Activated T-helper 2 cell treated with anti-CD3 and anti-CD28 coated beads, Interferon-gamma antibody, Interleukin-2, Interleukin-4, amounts not matched to agents 10 μg/mL and 5 μg/mL and 100 μg/mL, durations not matched to agents 14 hours and 24 hours and 36 hours (primary cell): Measurements from ENCODE around the gene MIXL1. TPM values are rescaled to one million over a fixed set of nuclear protein-coding genes. Genes with fewer than 3 reads are reported as not detected.
"Not testable (repeated sequence)": the region's sequence is repeated elsewhere in the genome, so short reads cannot be mapped to it uniquely, and the experiment has no call there.

Source experiments
- DNase-seq: peaks from one replicate; pipeline ENCODE4 v3.0.0; 2021; ENCODE audit warnings: low spot score
- H3K27ac Mint-ChIP-seq: one replicate; pipeline ENCODE4 v1.8.0; 2021; ENCODE audit warnings: mixed read lengths
- H3K27me3 Mint-ChIP-seq: one replicate; pipeline ENCODE4 v1.8.0; 2021; ENCODE audit warnings: low read depth, mixed read lengths
- H3K36me3 Mint-ChIP-seq: one replicate; pipeline ENCODE4 v1.8.0; 2021; ENCODE audit warnings: low read depth, mixed read lengths
- H3K4me1 Mint-ChIP-seq: one replicate; pipeline ENCODE4 v1.8.0; 2021; ENCODE audit warnings: low read depth, mixed read lengths
- H3K4me3 Mint-ChIP-seq: one replicate; pipeline ENCODE4 v1.8.0; 2021; ENCODE audit warnings: low read depth, mild to moderate bottlenecking, moderate library complexity, mixed read lengths
- H3K9me3 Mint-ChIP-seq: one replicate; pipeline ENCODE4 v1.8.0; 2021; ENCODE audit warnings: mixed read lengths
- intact Hi-C: fragments of 100-400 bp; cut with micrococcal nuclease; formaldehyde crosslinking; loops from one replicate; pipeline ENCODE4 v1.15.1; 2023
- total RNA-seq: library from RNA; stranded (reverse); gene quantifications from 2 replicates; pipeline ENCODE4 v1.2.3, GENCODE V29; 2022

The MIXL1 gene
- total RNA-seq, 1 donor from 2014 or later = not detected

DNA sequence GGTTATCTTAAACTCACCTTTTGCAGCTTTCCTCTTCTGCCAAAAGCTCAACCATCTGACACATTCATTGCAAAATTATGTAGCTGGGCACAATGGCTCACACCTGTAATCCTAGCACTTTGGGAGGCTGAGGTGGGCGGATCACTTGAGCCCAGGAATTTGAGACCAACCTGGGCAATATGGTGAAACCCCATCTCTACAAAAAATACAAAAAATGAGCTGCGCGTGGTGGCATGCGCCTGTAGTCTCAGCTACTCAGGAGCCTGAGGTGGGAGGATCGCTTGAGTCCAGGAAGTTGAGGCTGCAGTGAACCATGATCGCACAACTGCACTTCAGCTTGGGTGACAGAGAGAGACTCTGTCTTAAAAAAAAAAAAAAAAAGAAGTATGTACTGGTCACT is 20.8 kb upstream of the MIXL1 start:
- intact Hi-C loops, H3K36me3 Mint-ChIP-seq, H3K9me3 Mint-ChIP-seq, H3K4me3 Mint-ChIP-seq, H3K4me1 Mint-ChIP-seq, H3K27ac Mint-ChIP-seq, DNase-seq: not testable (repeated sequence)
- peaks cover 14% of the 10 kb centered on the region for H3K27me3 Mint-ChIP-seq

DNA sequence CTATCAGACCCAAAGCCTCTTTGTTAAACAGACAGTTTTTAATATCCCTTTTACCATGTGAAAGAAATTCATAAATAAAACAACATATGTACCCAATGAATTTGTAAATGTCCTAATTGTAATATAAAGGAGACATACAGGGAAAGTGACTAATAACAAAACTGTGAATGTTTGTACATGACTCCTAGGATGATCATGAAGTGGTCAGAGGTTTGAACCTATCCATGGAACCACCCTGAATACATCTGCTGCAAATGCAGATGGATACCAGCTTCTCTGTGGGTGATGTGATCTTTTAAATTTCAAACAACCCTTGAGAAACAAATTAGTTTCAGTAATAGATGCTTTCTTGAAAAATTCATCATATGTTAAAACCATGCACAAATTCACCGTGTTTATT is 20.2 kb upstream of the MIXL1 start:
- no peak overlapping the region for H3K4me3 Mint-ChIP-seq
- H3K9me3 Mint-ChIP-seq = no peaks in the 10 kb centered on the region
- DNase-seq = no peak
- intact Hi-C loops = no loop called here
- H3K27me3 Mint-ChIP-seq = peaks cover 14% of the 10 kb centered on the region
- no peaks in the 10 kb centered on the region for H3K4me1 Mint-ChIP-seq
- no peaks in the 10 kb centered on the region for H3K36me3 Mint-ChIP-seq
- H3K27ac Mint-ChIP-seq = no peak overlapping the region

DNA sequence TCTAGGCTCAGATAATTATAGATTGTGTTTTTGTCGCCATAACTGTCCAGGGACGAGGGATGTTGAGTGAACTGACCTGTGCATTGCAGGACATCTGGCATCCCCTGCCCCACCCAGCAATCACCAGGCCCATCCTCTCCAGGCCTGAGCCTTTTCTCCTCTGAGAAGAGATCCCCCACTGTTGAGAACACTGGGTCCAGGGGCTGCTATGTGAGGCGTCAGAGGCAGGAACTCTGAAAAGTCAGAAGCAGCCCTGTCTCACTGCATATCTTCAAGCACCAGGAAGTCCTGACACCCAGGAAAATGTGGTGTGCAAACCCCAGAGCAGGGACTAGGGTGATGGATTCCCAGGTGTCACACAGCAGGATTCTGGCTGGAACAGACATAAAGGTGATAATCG is 19.8 kb upstream of the MIXL1 start:
- H3K9me3 Mint-ChIP-seq = no peaks in the 10 kb centered on the region
- no peaks in the 10 kb centered on the region for H3K36me3 Mint-ChIP-seq
- intact Hi-C loops = no loop called here
- peaks cover 14% of the 10 kb centered on the region for H3K27me3 Mint-ChIP-seq
- no peak for DNase-seq
- H3K4me3 Mint-ChIP-seq = no peak overlapping the region
- no peak overlapping the region for H3K27ac Mint-ChIP-seq
- H3K4me1 Mint-ChIP-seq = no peaks in the 10 kb centered on the region

DNA sequence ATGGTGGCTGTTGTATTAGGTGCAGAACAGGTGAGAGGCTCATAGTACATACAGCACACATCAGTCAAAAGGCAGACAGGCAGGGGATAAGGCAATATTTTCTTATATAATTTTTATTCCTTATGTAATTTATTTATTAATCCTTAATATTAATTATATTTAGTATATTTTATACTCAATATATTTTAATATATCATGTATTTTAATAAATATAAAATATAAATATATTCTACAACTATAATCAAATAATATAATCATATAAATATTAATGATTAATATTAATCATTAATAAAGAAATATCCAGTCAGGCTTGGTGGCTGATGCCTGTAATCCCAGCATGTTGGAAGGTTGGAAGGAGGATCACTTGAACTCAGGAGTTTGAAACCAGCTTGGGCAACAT is 19.3 kb upstream of the MIXL1 start:
- no peaks in the 10 kb centered on the region for H3K4me1 Mint-ChIP-seq

DNA sequence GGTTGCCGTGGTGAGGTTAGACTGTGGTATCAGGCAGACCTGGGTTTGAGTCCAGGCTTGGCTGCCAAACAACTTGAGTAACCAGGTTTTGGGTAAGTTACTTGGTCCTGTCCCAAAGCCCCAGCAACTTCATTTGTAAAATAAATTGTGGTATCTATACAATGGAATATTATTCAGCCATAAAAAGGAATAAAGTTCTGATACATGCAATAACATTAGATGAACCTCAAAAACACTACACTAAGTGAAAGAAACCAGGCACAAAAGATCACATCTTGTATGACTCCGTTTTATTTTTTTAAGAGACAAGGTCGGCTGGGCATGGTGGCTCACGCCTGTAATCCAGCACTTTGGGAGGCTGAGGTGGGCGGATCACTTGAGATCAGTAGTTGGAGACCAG is 16.4 kb upstream of the MIXL1 start:
- H3K27me3 Mint-ChIP-seq = peaks cover 3% of the 10 kb centered on the region
- no peak overlapping the region for H3K27ac Mint-ChIP-seq
- intact Hi-C loops = no loop called here
- no peak overlapping the region for H3K4me3 Mint-ChIP-seq
- no peaks in the 10 kb centered on the region for H3K9me3 Mint-ChIP-seq
- H3K36me3 Mint-ChIP-seq = no peaks in the 10 kb centered on the region
- no peak for DNase-seq
- H3K4me1 Mint-ChIP-seq = no peaks in the 10 kb centered on the region

More for the DNA sequence above, 19.3 kb upstream of the MIXL1 start:
- no peaks in the 10 kb centered on the region for H3K9me3 Mint-ChIP-seq
- DNase-seq = no peak
- no peak overlapping the region for H3K27ac Mint-ChIP-seq
- no peak overlapping the region for H3K4me3 Mint-ChIP-seq
- H3K36me3 Mint-ChIP-seq = no peaks in the 10 kb centered on the region
- intact Hi-C loops = no loop called here
- H3K27me3 Mint-ChIP-seq = peaks cover 14% of the 10 kb centered on the region

DNA sequence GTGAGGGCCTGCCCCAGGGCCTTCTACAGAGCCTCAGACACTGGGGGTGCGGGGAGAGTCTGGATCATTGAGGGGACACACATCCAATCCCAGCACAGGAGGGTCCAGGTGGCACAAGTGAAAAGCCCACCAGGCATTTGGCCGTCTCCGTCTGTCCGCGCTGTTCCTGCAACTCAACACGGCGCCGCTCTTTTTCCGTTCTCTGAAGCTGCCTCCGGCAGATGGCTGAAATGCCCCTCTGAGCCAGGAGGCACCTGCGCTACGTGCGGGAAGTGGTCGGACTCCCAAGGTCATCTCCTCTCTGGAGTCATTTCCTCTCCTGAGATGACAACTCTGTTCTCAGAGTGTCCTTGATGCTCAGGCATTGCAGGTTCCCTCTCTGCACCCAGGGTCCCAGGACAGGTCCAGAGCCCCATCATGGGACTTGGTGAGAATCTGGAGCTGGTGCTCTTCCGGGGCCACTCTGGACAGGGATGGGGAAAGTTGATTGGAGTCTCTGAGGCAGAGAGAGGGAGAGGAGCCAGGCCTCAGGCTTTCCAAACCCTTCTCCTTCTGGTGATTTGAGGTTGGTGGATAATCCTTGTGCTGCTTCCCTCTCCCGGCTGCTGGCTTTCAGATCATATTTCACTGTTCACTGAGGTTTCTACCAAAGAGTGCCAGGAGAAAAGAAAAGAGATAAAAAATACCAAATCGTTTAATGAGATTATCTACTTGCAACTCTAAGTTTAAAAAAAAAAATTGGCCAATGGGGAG is 14.0 kb upstream of the MIXL1 start:
- no peak overlapping the region for H3K27ac Mint-ChIP-seq

DNA sequence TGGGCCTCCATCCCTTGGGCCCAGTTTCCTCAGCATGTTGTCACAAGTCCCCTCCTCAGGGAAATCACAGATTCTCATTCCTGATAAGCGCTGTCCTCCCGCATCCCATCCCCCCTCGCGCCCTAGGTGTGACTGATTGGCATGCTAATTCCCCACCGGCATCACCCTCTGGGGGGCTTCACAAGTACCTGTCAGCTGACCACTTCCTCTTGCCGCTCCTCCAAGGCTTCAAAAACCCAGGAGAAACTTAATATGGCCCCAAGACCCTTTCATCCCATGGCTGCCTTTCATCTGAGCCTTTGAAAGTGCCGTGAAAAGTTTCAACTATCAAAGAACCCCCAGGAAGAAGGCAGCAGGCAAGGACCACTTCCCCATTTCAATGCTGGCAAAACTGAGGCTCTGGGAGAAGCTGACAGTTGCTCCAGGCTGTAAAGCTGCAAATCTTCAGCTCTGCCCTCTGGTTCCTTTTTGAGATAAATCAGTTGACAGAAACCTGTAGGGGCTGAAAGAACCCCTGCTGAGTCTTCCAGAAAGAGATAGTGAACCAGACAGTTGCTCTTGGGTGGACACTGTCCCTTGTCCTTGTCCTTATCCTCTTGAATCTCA is 12.8 kb upstream of the MIXL1 start:
- Mint-ChIP-seq H3K9me3 (no peaks in the 10 kb centered on the region), H3K27ac (no peak overlapping the region), H3K36me3 (no peaks in the 10 kb centered on the region), H3K27me3 (no peaks in the 10 kb centered on the region), H3K4me3 (no peak overlapping the region), H3K4me1 (no peaks in the 10 kb centered on the region)
- DNase-seq = no peak
- intact Hi-C loops = no loop called here

More for the DNA sequence above, 14.0 kb upstream of the MIXL1 start:
- H3K9me3 Mint-ChIP-seq = no peaks in the 10 kb centered on the region
- no peaks in the 10 kb centered on the region for H3K36me3 Mint-ChIP-seq
- no peaks in the 10 kb centered on the region for H3K4me1 Mint-ChIP-seq
- no peak for DNase-seq
- H3K4me3 Mint-ChIP-seq = no peak overlapping the region
- H3K27me3 Mint-ChIP-seq = no peaks in the 10 kb centered on the region
- intact Hi-C loops = no loop called here

DNA sequence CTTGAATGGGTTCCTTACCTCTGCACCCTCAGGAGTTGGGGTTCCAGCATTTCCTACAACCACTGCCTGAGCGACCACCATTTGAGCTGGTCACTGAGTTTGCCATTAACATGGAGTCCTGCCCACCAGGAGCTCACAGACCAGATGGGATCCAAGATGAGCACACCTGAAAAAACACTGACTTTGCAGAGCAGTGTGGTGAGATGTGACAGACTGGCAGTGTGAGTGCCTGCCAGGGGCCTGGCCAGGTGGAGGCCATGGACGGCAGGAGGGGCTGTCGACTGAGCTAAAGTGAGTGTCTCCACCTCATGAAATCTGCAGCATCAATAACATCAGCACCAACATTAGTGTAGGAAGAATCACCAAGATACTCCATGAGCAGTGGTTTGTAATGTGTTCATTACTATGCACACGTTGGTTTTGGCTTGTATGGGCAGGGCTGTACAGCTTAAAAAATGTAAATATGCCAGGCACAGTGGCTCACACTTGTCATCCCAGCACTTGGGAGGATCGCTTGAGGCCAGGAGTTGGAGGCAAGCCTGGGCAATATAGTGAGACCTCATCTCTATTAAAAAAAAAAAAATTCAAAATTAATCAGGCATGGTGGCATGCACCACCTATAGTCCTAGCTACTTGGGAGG is 12.2 kb upstream of the MIXL1 start:
- DNase-seq = no peak
- no peaks in the 10 kb centered on the region for H3K27me3 Mint-ChIP-seq
- no peaks in the 10 kb centered on the region for H3K9me3 Mint-ChIP-seq
- no peak overlapping the region for H3K4me3 Mint-ChIP-seq
- no peak overlapping the region for H3K27ac Mint-ChIP-seq
- H3K36me3 Mint-ChIP-seq = no peaks in the 10 kb centered on the region
- H3K4me1 Mint-ChIP-seq = no peaks in the 10 kb centered on the region
- intact Hi-C loops = no loop called here

DNA sequence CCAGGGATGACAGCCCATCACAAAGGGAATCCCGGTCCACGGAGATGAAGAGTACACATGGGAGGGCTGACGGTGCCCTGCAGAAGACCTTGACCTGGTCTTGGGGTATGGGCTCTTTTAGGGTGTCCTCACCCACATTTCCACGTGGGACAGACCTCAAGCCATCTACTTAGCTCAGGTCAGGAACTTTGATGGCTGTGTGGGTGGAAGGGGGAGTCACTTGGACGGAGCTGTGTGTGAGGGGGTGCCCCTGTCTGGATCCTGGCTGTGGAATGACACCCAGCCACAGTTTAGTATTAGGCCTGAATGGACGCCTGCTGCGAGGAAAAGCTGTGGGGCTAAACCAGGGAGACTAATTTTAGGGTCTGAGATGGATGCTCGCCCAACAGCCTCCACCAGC is 10.9 kb upstream of the MIXL1 start:
- Mint-ChIP-seq H3K27me3 (no peaks in the 10 kb centered on the region), H3K4me1 (no peaks in the 10 kb centered on the region), H3K9me3 (no peaks in the 10 kb centered on the region), H3K27ac (no peak overlapping the region), H3K36me3 (no peaks in the 10 kb centered on the region), H3K4me3 (no peak overlapping the region)
- no peak for DNase-seq
- intact Hi-C loops = no loop called here

DNA sequence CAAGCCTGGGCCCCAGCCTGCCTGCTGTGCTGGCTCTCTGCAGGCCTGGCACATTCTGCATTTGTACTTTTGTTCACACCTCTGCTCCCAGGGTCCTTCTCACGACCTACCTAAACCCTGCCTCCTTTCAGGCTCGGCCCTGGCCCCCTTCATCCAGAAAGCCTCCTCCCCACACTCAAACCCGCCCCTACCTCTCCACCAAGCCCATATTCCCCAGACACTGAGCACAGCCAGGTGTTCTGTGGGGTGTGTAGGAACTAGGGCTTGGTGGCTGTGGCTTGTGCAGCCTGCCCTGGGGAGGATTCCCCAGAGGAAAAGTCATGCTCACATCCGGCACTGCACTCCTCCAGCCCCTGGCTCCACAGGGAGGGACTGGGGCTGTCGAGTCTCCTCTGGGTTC is 8.2 kb upstream of the MIXL1 start:
- intact Hi-C loops = no loop called here
- H3K27ac Mint-ChIP-seq = no peak overlapping the region
- H3K4me1 Mint-ChIP-seq = no peaks in the 10 kb centered on the region
- no peak for DNase-seq
- H3K9me3 Mint-ChIP-seq = no peaks in the 10 kb centered on the region
- no peak overlapping the region for H3K4me3 Mint-ChIP-seq
- no peaks in the 10 kb centered on the region for H3K36me3 Mint-ChIP-seq
- H3K27me3 Mint-ChIP-seq = peaks cover 4% of the 10 kb centered on the region

DNA sequence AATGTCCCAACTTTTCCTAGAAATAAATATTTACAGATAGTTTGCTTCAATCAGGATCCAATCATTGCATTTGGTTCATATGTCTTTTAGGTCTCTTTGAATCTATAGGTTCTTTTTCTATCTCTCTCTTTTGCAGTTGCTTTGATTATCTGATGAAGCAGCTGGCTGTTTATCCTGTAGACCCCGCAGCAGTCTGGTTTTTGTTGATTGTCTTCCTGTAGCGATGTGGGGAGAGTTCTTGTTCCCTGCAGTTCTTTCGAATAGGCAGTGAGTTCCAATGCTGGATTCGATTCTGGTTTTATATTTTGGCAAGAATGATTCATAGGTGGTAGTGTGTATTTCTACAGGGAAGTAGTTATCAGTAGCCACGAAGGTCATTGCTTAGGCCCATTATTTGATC is 7.4 kb upstream of the MIXL1 start:
- no peaks in the 10 kb centered on the region for H3K36me3 Mint-ChIP-seq
- no peak overlapping the region for H3K27ac Mint-ChIP-seq
- H3K9me3 Mint-ChIP-seq = no peaks in the 10 kb centered on the region
- H3K4me3 Mint-ChIP-seq = no peak overlapping the region
- no peak for DNase-seq
- intact Hi-C loops = no loop called here
- H3K4me1 Mint-ChIP-seq = no peaks in the 10 kb centered on the region
- peaks cover 8% of the 10 kb centered on the region for H3K27me3 Mint-ChIP-seq

DNA sequence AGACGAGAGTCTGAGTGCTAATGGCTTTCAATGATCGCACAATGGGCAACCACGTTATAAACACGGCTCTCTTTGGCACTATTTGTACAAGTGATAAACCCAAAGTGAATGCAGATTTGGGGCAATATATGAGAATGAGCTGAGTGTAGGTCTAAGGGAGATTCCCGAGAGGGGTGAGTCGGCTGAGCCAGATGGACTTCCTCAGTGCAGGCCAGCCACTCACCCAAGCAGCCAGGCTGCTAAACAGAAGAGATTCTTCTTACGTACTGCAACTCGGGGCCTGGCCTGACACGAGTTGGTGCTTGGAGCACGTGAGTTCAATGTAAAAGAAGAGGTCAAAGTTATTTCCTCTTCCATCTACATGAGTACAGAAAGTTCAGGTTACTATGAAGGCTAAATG is 6.2 kb upstream of the MIXL1 start:
- intact Hi-C loops = no loop called here
- no peaks in the 10 kb centered on the region for H3K36me3 Mint-ChIP-seq
- no peak overlapping the region for H3K27ac Mint-ChIP-seq
- no peak for DNase-seq
- H3K4me1 Mint-ChIP-seq = no peaks in the 10 kb centered on the region
- H3K4me3 Mint-ChIP-seq = no peak overlapping the region
- H3K27me3 Mint-ChIP-seq = peaks cover 16% of the 10 kb centered on the region
- no peaks in the 10 kb centered on the region for H3K9me3 Mint-ChIP-seq

DNA sequence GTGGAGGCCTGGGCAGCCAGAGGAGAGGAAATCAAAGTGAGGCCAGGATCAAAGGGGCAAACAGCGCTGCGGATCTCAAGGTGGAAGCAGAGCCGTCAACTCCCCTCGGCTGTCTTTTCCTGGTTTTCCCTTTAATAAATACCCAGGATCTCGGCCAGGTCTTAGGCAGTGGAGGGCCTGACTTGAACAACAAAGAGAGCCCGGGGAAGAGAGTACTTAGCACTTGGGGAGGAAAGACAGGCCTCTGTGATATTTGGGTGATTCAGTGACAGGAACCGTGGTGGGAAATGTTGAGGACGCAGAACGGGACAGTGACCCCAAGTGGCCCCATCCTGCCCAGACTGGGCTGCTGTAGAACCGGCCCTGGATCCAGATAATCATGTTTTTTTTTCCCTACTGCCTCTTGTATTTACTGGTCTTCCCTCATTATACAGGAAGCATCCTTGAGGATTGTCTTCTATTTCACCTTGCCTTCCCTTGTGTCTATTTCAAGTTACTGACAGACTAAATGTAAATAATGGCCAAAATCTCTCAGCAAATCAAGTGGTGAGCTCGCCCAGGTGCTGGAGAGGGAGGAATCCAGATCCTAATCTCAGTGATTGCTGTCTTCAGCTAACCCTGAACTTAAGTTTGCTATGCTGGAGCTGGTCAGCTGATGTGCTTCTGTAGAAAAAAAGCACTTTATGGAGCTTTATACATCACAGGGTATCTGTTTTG is 2.8 kb upstream of the MIXL1 start:
- intact Hi-C loops = no loop called here
- no peak for DNase-seq
- Mint-ChIP-seq H3K27ac (no peak overlapping the region), H3K9me3 (no peaks in the 10 kb centered on the region), H3K27me3 (peaks cover 30% of the 10 kb centered on the region), H3K4me1 (peaks cover 1% of the 10 kb centered on the region), H3K36me3 (no peaks in the 10 kb centered on the region), H3K4me3 (no peak overlapping the region)
